RWPE2 (cell line): ENCODE measurements around the gene RPL13.

Experiments
- ATAC-seq: fragments of 200-7000 bp; cut with Tn5 transposase; 3 replicates; pipeline ENCODE4 v1.9.1; 2021; ENCODE audit warnings: low read depth
- DNase-seq: peaks from one replicate; pipeline ENCODE4 v3.0.0-alpha.2; 2020; ENCODE audit warnings: low spot score
- H3K27ac ChIP-seq: fragments of 450-650 bp; 2 replicates; pipeline ENCODE4 v1.5.1; 2017; ENCODE audit warnings: mild to moderate bottlenecking; ENCODE audit not compliant: poor library complexity, severe bottlenecking
- H3K27me3 ChIP-seq: fragments of 250-450 bp; sonication (Bioruptor Pico); 2 replicates; pipeline ENCODE4 v1.5.1; 2021; ENCODE audit warnings: mild to moderate bottlenecking, moderate library complexity; ENCODE audit not compliant: insufficient read depth, poor library complexity, severe bottlenecking
- H3K36me3 ChIP-seq: fragments of 250-450 bp; sonication (Bioruptor Pico); 2 replicates; pipeline ENCODE4 v1.5.1; 2020; ENCODE audit warnings: low read depth, mild to moderate bottlenecking, moderate library complexity
- H3K4me1 ChIP-seq: fragments of 250-450 bp; sonication (Bioruptor Pico); 2 replicates; pipeline ENCODE4 v1.5.1; 2021; ENCODE audit warnings: mild to moderate bottlenecking, moderate library complexity; ENCODE audit not compliant: insufficient read depth, poor library complexity, severe bottlenecking
- H3K4me3 ChIP-seq: fragments of 250-450 bp; sonication (Bioruptor Pico); 2 replicates; pipeline ENCODE4 v1.5.1; 2021; ENCODE audit warnings: mild to moderate bottlenecking, moderate library complexity; ENCODE audit not compliant: severe bottlenecking
- H3K9me3 ChIP-seq: fragments of 250-450 bp; sonication (Bioruptor Pico); 2 replicates; pipeline ENCODE4 v1.5.1; 2021; ENCODE audit warnings: mild to moderate bottlenecking, moderate library complexity; ENCODE audit not compliant: severe bottlenecking
- TF ChIP-seq, protein P1 (sequence below): fragments of 450-650 bp; IDR thresholded peaks from one replicate; pipeline ENCODE4 v1.5.1; 2017; ENCODE audit warnings: mild to moderate bottlenecking, moderate library complexity; ENCODE audit not compliant: poor library complexity, severe bottlenecking

RPL13 gene

DNA sequence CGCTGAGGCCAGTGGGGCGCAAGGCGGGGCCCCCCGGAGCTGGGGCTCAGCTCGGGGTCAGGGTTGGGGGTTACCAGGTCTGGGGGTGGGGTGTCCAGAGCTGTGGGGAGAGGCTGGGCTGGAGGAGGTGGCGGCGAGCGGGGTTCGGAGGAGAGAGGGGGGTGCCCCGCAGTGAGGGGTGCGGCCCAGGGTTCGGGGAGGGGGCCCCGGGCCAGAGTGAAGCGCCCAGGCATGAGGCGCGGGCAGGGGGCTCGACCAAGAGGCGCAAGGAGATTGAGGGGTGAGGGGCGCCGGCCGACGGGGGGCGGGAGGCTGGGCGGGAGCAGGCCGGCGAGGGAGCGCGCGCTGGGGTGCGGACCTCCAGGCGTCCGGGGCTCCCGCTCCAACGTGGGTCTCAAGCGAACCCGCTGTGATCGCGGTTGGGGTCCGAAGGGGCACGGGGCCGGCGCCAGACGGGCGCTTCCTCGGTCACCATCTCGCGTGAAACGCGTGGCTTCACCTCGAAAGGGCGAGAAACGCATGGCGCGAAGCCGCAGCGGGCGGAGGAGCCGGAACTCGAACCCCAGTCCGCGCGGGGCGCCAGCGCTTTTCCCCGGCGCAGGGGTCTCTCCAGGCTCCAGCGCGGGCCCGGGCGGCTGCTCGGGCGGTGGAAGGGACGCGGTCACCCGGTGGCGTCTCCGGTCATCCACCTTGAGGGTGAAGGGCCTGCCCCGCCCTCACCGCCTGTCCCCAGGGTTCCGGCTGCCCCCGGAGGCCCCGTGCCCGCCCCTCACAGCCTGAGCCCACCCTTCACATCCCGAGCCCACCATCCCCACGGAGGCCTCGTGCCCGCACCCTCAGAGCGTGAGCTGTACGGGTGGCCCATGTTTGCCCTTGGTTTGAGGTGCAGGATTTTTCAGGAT is 15.9 kb downstream of the RPL13 start:
- H3K4me3 ChIP-seq: peak overlapping the region; percentile 81
- H3K36me3 ChIP-seq: peaks cover 13% of the 10 kb centered on the region
- ATAC-seq: no peak
- peaks cover 1% of the 10 kb centered on the region for H3K4me1 ChIP-seq
- H3K9me3 ChIP-seq: no peaks in the 10 kb centered on the region
- peak overlapping the region; percentile 53 for H3K27ac ChIP-seq
- no peaks in the 10 kb centered on the region for H3K27me3 ChIP-seq
- TF ChIP-seq, protein P1, sequence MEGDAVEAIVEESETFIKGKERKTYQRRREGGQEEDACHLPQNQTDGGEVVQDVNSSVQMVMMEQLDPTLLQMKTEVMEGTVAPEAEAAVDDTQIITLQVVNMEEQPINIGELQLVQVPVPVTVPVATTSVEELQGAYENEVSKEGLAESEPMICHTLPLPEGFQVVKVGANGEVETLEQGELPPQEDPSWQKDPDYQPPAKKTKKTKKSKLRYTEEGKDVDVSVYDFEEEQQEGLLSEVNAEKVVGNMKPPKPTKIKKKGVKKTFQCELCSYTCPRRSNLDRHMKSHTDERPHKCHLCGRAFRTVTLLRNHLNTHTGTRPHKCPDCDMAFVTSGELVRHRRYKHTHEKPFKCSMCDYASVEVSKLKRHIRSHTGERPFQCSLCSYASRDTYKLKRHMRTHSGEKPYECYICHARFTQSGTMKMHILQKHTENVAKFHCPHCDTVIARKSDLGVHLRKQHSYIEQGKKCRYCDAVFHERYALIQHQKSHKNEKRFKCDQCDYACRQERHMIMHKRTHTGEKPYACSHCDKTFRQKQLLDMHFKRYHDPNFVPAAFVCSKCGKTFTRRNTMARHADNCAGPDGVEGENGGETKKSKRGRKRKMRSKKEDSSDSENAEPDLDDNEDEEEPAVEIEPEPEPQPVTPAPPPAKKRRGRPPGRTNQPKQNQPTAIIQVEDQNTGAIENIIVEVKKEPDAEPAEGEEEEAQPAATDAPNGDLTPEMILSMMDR: no peak
- peak; percentile 64 for DNase-seq

DNA sequence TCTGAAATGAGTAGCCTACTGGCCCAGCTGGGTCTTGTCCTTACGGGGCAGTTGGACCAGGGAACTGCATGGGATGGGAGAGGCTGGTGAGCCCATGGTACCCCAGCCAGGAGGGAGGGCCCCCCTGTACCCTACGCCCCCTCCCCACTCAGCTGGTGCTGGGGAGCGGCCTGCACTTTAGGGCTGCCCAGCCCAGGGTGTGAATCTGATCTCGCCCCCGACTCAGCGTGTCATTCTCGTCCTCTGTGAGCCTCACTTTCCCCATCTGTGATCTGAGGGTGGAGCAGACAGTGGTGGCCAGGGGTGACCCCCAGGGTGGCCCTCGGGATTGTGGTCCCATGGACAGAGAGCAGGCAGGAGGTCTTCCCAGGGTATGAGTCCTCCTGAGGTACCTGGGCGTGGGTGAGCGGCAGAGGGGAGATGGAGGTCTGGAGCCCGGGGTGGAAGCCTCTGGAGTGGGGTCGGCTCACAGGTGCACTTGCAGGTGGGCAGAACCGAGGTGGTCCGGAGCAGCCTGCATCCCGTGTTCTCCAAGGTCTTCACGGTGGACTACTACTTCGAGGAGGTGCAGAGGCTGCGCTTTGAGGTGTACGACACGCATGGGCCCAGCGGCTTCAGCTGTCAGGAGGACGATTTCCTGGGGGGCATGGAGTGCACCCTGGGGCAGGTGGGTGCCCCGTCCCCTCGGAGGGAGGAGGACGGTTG is 16.7 kb downstream of the RPL13 start:
- Histone ChIP-seq H3K4me3 (no peak overlapping the region), H3K36me3 (peaks cover 13% of the 10 kb centered on the region), H3K27ac (no peak overlapping the region), H3K27me3 (no peaks in the 10 kb centered on the region), H3K9me3 (no peaks in the 10 kb centered on the region), H3K4me1 (peaks cover 9% of the 10 kb centered on the region)
- peak; percentile 66 for DNase-seq
- no peak for ATAC-seq
- TF ChIP-seq, protein P1: no peak

GRCh38 chr16:89579351-89579750 is 18.9 kb downstream of the RPL13 start:
- TF ChIP-seq, protein P1: no peak
- Histone ChIP-seq H3K36me3 (peaks cover 13% of the 10 kb centered on the region), H3K27me3 (no peaks in the 10 kb centered on the region), H3K4me3 (no peak overlapping the region), H3K4me1 (peaks cover 13% of the 10 kb centered on the region), H3K27ac (no peak overlapping the region), H3K9me3 (no peaks in the 10 kb centered on the region)
- DNase-seq (no peak), ATAC-seq (no peak)

DNA sequence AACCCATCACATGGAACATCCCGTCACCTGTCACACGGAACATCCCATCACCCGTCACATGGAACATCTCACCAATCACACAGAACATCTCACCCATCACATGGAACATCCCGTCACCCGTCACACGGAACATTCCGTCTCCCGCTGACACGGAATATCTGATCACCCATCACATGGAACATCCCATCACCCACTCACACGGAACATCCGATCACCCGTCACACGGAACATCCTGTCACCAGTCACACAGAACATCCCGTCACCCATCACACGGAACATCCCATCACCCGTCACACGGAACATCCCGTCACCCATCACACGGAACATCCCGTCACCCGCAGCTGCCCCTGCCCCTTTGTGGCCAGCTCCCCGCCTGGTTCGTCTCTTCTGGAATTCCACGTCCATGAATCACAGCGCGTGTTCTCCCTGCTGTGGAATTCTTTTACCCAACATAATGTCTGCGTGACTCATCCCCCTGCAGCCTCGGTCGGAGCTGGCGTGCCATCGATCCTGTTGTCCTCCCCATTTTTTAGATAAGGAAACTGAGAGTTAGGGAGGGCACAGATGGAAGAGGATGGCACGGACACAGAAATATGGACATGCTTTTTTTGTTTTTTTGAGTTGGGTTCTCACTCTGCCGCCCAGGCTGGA is 20.7 kb downstream of the RPL13 start:
- Histone ChIP-seq H3K4me1 (peaks cover 13% of the 10 kb centered on the region), H3K36me3 (peaks cover 13% of the 10 kb centered on the region), H3K9me3 (no peaks in the 10 kb centered on the region), H3K27me3 (no peaks in the 10 kb centered on the region), H3K27ac (peak overlapping the region; percentile 71), H3K4me3 (no peak overlapping the region)
- peak; percentile 90 for DNase-seq
- TF ChIP-seq, protein P1: no peak
- peak; percentile 81 for ATAC-seq
